Activated naive CD4-positive, alpha-beta T cell treated with anti-CD3 and anti-CD28 coated beads, Interleukin-2, amount 50 U/mL, for 24 hours (primary cell): ENCODE data around the gene BRMS1L.

Source experiments
- H3K27ac Mint-ChIP-seq: one replicate; pipeline ENCODE4 v1.8.0; 2021; ENCODE audit warnings: mild to moderate bottlenecking, mixed read lengths
- H3K27me3 Mint-ChIP-seq: one replicate; pipeline ENCODE4 v1.8.0; 2021; ENCODE audit warnings: mixed read lengths
- H3K36me3 Mint-ChIP-seq: one replicate; pipeline ENCODE4 v1.8.0; 2021; ENCODE audit warnings: mixed read lengths
- H3K4me1 Mint-ChIP-seq: one replicate; pipeline ENCODE4 v1.8.0; 2021; ENCODE audit warnings: mixed read lengths
- H3K4me3 Mint-ChIP-seq: one replicate; pipeline ENCODE4 v1.8.0; 2021; ENCODE audit warnings: mild to moderate bottlenecking, mixed read lengths
- H3K9me3 Mint-ChIP-seq: one replicate; pipeline ENCODE4 v1.8.0; 2021; ENCODE audit warnings: mixed read lengths

The BRMS1L gene

GRCh38 chr14:35844494-35844893 is 18.4 kb downstream of the BRMS1L start:
- Mint-ChIP-seq H3K36me3 (peaks cover 54% of the 10 kb centered on the region), H3K27ac (no peak overlapping the region), H3K4me3 (no peak overlapping the region), H3K9me3 (peaks cover 12% of the 10 kb centered on the region), H3K27me3 (no peaks in the 10 kb centered on the region), H3K4me1 (peaks cover 14% of the 10 kb centered on the region)

- H3K4me3 Mint-ChIP-seq, result no peak overlapping the region
- peaks cover 9% of the 10 kb centered on the region for H3K9me3 Mint-ChIP-seq
- no peaks in the 10 kb centered on the region for H3K27me3 Mint-ChIP-seq
- peaks cover 46% of the 10 kb centered on the region for H3K36me3 Mint-ChIP-seq
- no peak overlapping the region for H3K27ac Mint-ChIP-seq
- H3K4me1 Mint-ChIP-seq, result peaks cover 14% of the 10 kb centered on the region
These were observed 21.5 kb downstream of the BRMS1L start for GRCh38 chr14:35847636-35848035.

GRCh38 chr14:35849122-35849521 is 23.0 kb downstream of the BRMS1L start:
- peaks cover 14% of the 10 kb centered on the region for H3K4me1 Mint-ChIP-seq

DNA sequence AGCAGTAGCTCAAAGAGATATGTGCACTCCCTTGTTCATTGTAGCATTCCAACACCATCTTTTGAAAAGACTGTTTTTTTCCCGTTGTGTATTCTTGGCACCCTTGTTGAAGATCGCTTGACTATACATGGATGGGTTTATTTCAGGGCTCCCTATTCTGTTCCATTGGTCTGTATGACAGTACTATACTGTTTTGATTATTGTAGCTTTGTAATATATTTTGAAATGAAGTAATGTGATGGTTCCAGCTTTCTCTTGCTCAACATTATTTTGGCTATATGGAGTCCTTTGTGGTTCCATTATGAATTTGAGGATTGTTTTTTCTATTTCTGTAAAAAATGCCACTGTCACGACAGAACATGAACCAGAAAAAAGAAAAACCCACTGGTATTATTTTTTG is 25.7 kb downstream of the BRMS1L start:
- Mint-ChIP-seq H3K4me3 (no peak overlapping the region), H3K36me3 (peaks cover 32% of the 10 kb centered on the region), H3K27me3 (no peaks in the 10 kb centered on the region), H3K4me1 (no peaks in the 10 kb centered on the region), H3K9me3 (peaks cover 9% of the 10 kb centered on the region), H3K27ac (no peak overlapping the region)

More at GRCh38 chr14:35849122-35849521, 23.0 kb downstream of the BRMS1L start:
- Mint-ChIP-seq H3K9me3 (peaks cover 9% of the 10 kb centered on the region), H3K27me3 (no peaks in the 10 kb centered on the region), H3K27ac (no peak overlapping the region), H3K36me3 (peaks cover 37% of the 10 kb centered on the region), H3K4me3 (no peak overlapping the region)

- H3K27me3 Mint-ChIP-seq, result no peaks in the 10 kb centered on the region
- H3K4me1 Mint-ChIP-seq, result no peaks in the 10 kb centered on the region
- H3K9me3 Mint-ChIP-seq, result peaks cover 9% of the 10 kb centered on the region
- no peak overlapping the region for H3K27ac Mint-ChIP-seq
- peaks cover 31% of the 10 kb centered on the region for H3K36me3 Mint-ChIP-seq
- H3K4me3 Mint-ChIP-seq, result no peak overlapping the region
These were observed 27.1 kb downstream of the BRMS1L start for GRCh38 chr14:35853225-35853624.

- peaks cover 9% of the 10 kb centered on the region for H3K9me3 Mint-ChIP-seq
- peaks cover 33% of the 10 kb centered on the region for H3K36me3 Mint-ChIP-seq
- H3K27ac Mint-ChIP-seq, result no peak overlapping the region
- H3K4me3 Mint-ChIP-seq, result no peak overlapping the region
- no peaks in the 10 kb centered on the region for H3K4me1 Mint-ChIP-seq
- H3K27me3 Mint-ChIP-seq, result no peaks in the 10 kb centered on the region
These were observed 28.6 kb downstream of the BRMS1L start for GRCh38 chr14:35854696-35855270.

GRCh38 chr14:35855876-35856481 is 29.8 kb downstream of the BRMS1L start:
- H3K4me3 Mint-ChIP-seq, result no peak overlapping the region
- H3K27ac Mint-ChIP-seq, result no peak overlapping the region

DNA sequence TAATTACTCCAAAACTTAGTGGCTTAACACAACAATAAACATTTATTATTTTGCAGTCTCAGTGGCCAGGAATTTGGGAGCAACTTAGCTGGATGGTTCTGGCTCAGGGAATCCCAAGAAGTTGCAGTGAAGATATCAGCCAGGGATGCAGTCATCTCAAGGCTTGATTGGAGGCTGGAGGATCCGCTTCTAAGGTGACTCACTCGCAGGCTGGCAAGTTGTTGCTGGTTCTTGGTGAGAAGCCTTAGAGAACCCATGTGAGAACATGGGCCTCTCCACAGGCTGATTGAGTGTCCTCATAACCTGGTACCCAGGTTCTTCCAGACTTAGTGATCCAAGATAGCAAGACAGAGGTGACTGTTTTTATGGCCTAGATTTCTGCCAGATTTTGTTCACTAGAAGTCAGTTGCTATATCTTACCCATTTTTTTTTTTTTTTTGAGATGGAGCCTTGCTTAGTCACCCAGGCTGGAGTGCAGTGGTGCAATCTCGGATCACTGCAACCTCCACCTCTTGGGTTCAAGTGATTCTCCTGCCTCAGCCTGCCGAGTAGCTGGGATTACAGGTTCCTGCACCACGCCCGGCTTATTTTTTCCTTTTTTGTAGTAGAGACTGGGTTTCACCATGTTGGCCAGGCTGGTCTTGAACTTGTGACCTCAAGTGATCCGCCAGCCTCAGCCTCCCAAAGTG is 32.5 kb downstream of the BRMS1L start:
- H3K36me3 Mint-ChIP-seq, result peaks cover 31% of the 10 kb centered on the region
- no peaks in the 10 kb centered on the region for H3K27me3 Mint-ChIP-seq
- H3K4me3 Mint-ChIP-seq, result no peak overlapping the region
- no peak overlapping the region for H3K27ac Mint-ChIP-seq
- no peaks in the 10 kb centered on the region for H3K4me1 Mint-ChIP-seq
- no peaks in the 10 kb centered on the region for H3K9me3 Mint-ChIP-seq

More at GRCh38 chr14:35855876-35856481, 29.8 kb downstream of the BRMS1L start:
- no peaks in the 10 kb centered on the region for H3K4me1 Mint-ChIP-seq
- H3K36me3 Mint-ChIP-seq, result peaks cover 27% of the 10 kb centered on the region
- no peaks in the 10 kb centered on the region for H3K27me3 Mint-ChIP-seq
- H3K9me3 Mint-ChIP-seq, result peaks cover 9% of the 10 kb centered on the region

- H3K36me3 Mint-ChIP-seq, result peaks cover 31% of the 10 kb centered on the region
- H3K27ac Mint-ChIP-seq, result no peak overlapping the region
- H3K4me1 Mint-ChIP-seq, result no peaks in the 10 kb centered on the region
- H3K9me3 Mint-ChIP-seq, result no peaks in the 10 kb centered on the region
- H3K27me3 Mint-ChIP-seq, result no peaks in the 10 kb centered on the region
- H3K4me3 Mint-ChIP-seq, result no peak overlapping the region
These were observed 35.2 kb downstream of the BRMS1L start for GRCh38 chr14:35861204-35861868.

GRCh38 chr14:35865611-35866324 is 39.6 kb downstream of the BRMS1L start:
- Mint-ChIP-seq H3K4me1 (no peaks in the 10 kb centered on the region), H3K4me3 (no peak overlapping the region), H3K27me3 (no peaks in the 10 kb centered on the region), H3K36me3 (peaks cover 26% of the 10 kb centered on the region), H3K9me3 (no peaks in the 10 kb centered on the region), H3K27ac (no peak overlapping the region)

DNA sequence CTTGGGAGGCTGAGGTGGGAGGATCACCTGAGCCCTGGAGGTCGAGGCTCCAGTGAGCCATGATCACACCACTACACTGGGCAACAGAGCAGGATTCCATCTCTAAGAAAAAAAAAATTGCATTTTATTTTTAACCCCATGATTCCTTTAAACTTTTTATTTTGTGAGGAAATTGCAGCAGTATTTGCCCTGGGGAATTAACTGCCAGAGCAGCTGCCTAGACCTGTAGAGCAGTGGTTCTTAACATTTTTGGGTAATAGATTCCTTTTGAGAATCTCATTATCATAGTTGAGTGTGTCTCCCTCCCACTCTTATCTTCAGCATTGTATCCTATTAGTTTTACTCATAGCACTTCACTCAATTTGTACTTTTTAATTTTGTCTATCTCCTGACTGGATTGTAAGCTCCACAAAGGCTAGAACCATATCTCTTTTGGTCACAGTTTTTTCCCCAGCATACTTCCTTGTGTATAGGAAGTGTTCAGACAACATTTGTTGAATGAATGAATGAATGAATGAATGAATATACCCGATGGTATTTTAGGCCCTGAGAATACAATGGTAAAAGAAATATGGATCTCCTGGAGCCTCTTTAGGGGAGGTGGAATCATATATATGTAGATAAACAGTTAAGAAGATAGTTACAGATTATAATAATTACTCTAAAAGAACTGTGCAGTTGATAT is 40.6 kb downstream of the BRMS1L start:
- Mint-ChIP-seq H3K27me3 (no peaks in the 10 kb centered on the region), H3K9me3 (no peaks in the 10 kb centered on the region), H3K4me3 (no peak overlapping the region)

GRCh38 chr14:35867280-35867629 is 41.1 kb downstream of the BRMS1L start:
- no peaks in the 10 kb centered on the region for H3K4me1 Mint-ChIP-seq
- no peak overlapping the region for H3K27ac Mint-ChIP-seq
- H3K27me3 Mint-ChIP-seq, result no peaks in the 10 kb centered on the region
- H3K36me3 Mint-ChIP-seq, result peaks cover 24% of the 10 kb centered on the region
- H3K9me3 Mint-ChIP-seq, result no peaks in the 10 kb centered on the region
- no peak overlapping the region for H3K4me3 Mint-ChIP-seq

More for the DNA sequence above, 40.6 kb downstream of the BRMS1L start:
- H3K36me3 Mint-ChIP-seq, result peaks cover 24% of the 10 kb centered on the region
- no peaks in the 10 kb centered on the region for H3K4me1 Mint-ChIP-seq
- no peak overlapping the region for H3K27ac Mint-ChIP-seq

GRCh38 chr14:35875296-35875695 is 49.2 kb downstream of the BRMS1L start:
- H3K36me3 Mint-ChIP-seq, result no peaks in the 10 kb centered on the region
- H3K27ac Mint-ChIP-seq, result no peak overlapping the region
- H3K9me3 Mint-ChIP-seq, result no peaks in the 10 kb centered on the region
- no peaks in the 10 kb centered on the region for H3K4me1 Mint-ChIP-seq
- H3K4me3 Mint-ChIP-seq, result no peak overlapping the region
- no peaks in the 10 kb centered on the region for H3K27me3 Mint-ChIP-seq

GRCh38 chr14:35877276-35877675 is 51.1 kb downstream of the BRMS1L start:
- no peak overlapping the region for H3K27ac Mint-ChIP-seq
- no peaks in the 10 kb centered on the region for H3K9me3 Mint-ChIP-seq
- H3K4me1 Mint-ChIP-seq, result no peaks in the 10 kb centered on the region
- H3K4me3 Mint-ChIP-seq, result no peak overlapping the region
- H3K27me3 Mint-ChIP-seq, result no peaks in the 10 kb centered on the region
- no peaks in the 10 kb centered on the region for H3K36me3 Mint-ChIP-seq
